ENCODE results near the gene SLC35G6. TPM values are rescaled to one million over a fixed set of nuclear protein-coding genes. Genes with fewer than 3 reads are reported as not detected.

The SLC35G6 gene
- total RNA-seq, 1 donor = not detected

DNA sequence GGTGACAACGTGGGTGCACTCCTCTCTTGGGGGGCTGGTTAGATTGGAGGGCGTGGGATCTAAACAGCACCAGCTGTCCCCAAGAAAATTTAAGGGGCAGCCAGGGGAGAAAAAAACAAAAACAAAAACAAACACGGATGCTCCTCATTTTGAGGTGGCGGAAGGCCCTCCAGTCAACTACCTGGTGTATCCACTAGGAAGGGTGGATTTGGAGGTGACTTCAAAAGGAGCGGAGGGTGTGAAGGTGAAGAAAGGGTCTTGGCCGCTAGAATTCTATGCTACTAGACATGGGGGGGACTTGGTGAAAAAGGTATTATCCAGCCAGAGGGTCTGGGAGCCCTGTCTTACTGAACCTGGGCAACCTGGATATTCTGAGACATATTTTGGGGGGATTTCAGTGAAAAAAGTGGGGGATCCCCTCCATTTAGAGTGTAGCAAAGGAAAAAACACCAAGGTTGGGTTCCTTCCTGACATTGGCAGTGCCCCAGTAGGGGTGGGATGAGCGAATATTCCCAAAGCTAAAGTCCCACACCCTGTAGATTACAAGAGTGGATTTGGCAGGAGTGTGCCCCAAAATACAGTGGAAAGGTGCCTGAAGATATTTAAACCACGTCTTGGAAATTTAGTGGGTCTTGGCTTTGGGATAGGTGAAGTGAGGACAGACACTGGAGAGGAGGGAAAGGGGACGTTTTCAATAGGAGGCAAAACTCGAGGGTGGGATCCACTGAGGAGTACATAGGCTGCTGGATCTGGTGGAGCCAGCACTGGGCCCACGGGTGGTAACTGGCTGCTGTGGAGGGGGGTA lies 42.4 kb upstream of the SLC35G6 start:
- no peak for DNase-seq (ENCODE audit: low read depth)
- TF ChIP-seq CTCF (IDR thresholded peaks at IDR 0.05; ENCODE audit: insufficient read depth, low read depth, low read length) = no peak
- peak overlapping the region; percentile 44 for H3K4me3 ChIP-seq (ENCODE audit: low read depth, low read length)

DNA sequence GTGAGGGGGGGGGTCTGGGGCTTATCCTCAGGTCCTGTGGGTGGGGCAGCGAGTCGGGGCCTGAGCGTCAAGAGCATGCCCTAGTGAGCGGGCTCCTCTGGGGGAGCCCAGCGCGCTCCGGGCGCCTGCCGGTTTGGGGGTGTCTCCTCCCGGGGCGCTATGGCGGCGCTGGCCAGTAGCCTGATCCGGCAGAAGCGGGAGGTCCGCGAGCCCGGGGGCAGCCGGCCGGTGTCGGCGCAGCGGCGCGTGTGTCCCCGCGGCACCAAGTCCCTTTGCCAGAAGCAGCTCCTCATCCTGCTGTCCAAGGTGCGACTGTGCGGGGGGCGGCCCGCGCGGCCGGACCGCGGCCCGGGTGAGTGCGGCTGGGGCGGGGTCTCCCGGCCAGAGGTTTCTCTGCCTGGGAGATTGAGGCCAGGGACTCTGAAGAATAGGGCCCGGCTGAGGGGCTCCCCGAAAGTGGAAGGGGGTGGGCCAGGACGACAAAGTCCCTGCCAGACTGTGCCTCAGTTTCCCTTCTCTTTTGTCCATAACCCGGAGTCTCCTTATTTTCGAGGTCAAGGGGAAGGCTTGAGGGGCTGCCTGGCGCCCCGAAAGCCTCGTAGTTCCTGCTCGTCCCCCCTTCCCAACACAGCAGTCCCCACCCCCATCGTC lies 41.7 kb upstream of the SLC35G6 start, which contains the start of gene FGF11:
FGF11 (plus strand) TSS at position 51 of the 651 bp plus-strand sequence; CDS start at position 160, 109 bp downstream.
- peak within 1 kb of the TSS; percentile 60 for H3K4me3 ChIP-seq (ENCODE audit: low read depth, low read length)
- DNase-seq (ENCODE audit: low read depth) = no peak
- no peak for TF ChIP-seq CTCF (IDR thresholded peaks at IDR 0.05; ENCODE audit: insufficient read depth, low read depth, low read length)

DNA sequence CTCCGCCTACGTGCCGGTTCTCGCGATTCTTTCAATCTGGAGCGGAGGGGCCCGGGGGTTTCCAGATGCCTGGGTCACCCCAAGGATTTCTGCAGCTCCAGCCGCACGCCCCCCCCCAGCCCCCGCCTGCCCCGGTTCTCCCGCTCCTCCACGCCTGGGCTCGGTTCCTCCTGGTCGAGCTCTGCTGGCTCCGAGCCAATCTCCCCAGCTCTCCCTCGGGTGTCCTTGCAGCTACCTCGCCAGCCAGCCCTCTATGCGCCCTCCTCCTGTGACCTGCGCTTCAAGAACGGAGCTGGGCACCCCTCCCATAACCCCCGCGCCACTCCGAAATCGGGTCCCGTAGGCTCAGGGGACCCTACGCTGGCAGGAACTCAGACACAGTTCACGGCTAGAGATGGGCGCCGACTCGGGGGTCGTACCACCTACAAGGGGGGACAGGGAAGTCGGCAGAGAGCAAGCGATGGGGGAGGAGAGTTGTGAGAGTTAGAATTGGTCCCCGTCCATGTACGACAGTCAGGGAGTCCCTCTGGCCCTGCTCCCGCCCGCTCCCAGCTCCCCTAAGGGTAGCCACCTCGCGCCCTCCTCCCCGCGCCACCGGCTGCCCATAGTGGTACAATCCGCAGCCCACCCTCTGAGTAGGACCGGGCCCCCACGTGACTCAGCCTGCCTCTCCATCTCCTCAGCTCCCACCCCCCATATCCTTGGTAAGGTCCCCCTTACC lies 41.0 kb upstream of the SLC35G6 start:
- DNase-seq (ENCODE audit: low read depth) = peak; percentile 47
- H3K4me3 ChIP-seq (ENCODE audit: low read depth, low read length) = peak overlapping the region; percentile 60
- TF ChIP-seq CTCF (IDR thresholded peaks at IDR 0.05; ENCODE audit: insufficient read depth, low read depth, low read length) = no peak

GRCh38 chr17:7440834-7441195 lies 40.4 kb upstream of the SLC35G6 start:
- no peak for DNase-seq (ENCODE audit: low read depth)
- H3K4me3 ChIP-seq (ENCODE audit: low read depth, low read length) = no peak overlapping the region
- TF ChIP-seq CTCF (IDR thresholded peaks at IDR 0.05; ENCODE audit: insufficient read depth, low read depth, low read length) = no peak

DNA sequence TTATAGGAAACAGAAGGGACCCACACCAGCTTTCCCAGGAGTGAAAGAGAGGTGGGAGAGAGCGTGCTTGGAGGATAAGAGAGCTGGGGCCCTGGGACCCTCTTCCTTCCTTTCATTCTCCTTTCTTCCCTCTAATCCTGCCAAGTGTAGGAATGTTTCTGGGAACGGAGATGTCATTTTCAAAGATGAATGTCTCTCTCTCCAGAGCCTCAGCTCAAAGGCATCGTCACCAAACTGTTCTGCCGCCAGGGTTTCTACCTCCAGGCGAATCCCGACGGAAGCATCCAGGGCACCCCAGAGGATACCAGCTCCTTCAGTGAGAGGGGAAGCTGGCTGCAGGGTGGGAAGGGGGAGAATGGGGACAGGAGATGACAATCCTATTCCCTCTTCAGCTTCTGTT lies 40.0 kb upstream of the SLC35G6 start:
- H3K4me3 ChIP-seq (ENCODE audit: low read depth, low read length) = no peak overlapping the region
- no peak for DNase-seq (ENCODE audit: low read depth)
- TF ChIP-seq CTCF (IDR thresholded peaks at IDR 0.05; ENCODE audit: insufficient read depth, low read depth, low read length) = no peak

DNA sequence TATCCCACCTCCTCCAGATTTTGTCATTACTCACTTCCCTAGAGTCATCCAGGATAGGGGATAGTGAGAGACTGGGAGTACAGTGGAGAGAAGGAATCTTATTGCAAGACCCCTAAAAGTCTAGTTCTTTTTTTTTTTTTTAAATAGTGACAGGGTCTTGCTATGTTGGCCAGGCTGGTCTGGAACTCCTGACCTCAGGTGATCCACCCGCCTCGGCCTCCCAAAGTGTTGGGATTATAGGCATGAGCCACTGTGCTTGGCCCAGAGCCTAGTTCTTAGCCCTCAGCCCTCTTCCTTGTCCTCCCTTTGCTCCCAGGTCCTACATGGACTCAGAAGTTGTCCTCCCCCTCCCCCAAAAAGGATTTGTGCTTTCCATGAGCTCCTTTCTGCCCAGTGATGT lies 39.1 kb upstream of the SLC35G6 start:
- no peak for TF ChIP-seq CTCF (IDR thresholded peaks at IDR 0.05; ENCODE audit: insufficient read depth, low read depth, low read length)
- H3K4me3 ChIP-seq (ENCODE audit: low read depth, low read length) = no peak overlapping the region
- no peak for DNase-seq (ENCODE audit: low read depth)
